ENCODE results near the gene SEPTIN2.
"Not testable (repeated sequence)": the region's sequence is repeated elsewhere in the genome, so short reads cannot be mapped to it uniquely, and the experiment has no call there.

Gene SEPTIN2

DNA sequence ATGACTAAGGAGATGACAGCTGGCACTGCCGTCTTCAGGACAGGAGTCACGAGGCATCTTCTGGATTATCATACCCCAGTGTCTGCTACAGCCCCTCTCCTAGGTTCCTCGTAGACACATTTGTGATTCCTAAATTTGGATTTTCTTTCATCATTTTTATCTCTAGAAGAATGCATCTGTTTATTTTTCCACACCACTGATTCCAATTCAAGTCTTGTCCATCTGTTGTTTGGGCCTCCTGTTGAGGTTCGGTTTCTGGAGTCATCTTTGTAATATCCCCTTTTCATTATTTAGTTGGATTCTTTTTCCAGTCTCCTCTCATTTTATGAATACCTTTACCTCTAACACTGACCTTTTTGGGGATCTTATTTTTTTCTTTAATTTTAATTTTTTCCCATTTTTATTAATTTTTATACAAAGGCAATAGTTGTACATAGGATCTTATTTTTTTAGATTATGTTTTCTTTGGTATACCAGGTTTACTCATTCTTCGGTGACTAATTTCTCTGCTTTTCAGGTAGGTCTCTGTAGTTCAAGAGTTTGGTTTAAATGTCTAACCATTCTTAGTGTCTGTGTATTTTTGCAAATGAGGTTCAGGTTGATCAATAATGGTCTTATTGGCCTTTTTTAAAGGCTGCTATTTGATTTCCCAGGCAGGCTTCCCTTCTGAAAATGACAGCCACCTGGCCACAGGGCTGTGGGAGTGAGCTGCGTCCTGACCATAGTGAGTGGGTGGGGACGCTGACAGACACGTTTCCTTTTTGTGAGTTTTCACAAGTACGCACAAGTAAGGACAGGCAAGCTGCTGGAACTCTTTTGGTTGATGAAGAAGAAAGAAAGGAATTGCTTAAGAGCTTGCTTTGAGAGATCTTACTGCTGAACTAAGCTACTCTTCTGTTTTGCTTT, 74.8 kb downstream of the SEPTIN2 start:
- no peak for DNase-seq

GRCh38 chr2:241391892-241392665, 76.4 kb downstream of the SEPTIN2 start:
- DNase-seq, result no peak

DNA sequence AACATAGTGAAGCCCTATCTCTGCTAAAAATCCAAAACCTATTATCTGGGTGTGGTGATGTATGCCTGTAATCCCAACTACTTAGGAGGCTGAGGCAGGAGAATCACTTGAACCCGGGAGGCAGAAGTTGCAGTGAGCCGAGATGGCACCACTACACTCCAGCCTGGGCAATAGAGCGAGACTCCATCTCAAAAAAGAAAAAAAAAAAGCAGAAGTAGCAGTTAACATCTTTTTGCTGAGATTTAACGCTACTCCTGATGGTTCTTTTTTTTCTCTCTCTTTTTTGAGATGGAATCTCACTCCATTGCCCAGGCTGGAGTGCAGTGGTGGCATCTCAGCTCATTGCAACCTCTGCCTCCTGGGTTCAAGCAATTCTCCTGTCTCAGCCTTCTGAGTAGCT, 77.0 kb downstream of the SEPTIN2 start:
- not testable (repeated sequence) for DNase-seq

DNA sequence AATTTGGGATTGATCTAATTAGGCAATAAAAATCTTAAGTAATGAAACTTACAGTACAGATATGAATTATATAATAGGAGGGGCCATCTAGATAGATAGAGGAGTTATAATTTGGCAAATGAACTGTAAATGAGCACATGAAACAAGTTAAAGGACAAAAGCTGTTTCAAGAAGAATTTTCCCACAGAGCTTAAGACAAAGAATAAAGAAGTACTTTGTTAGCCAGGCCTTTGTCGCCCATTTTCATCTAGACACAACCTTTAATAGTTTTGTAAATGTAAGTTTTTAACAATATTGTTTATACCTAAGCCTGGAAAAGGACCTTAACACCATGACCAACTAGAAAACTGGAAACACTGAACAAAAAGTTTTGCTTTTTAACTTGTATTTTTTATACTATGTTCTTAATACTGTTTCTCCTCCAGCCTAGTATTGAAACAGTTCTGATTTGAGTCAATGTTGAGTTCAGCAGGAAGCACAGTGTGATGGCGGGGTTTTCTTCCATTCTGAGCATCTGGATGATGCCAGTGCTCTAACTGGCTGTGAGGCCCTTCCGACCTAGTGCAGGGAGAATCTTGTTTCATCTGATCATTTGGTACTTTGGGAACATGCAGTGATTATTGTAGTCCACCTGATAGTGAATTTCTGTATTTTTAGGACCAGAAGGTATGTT, 77.9 kb downstream of the SEPTIN2 start:
- no peak for DNase-seq

- DNase-seq, result not testable (repeated sequence)
Observed at GRCh38 chr2:241396809-241397208, 81.1 kb downstream of the SEPTIN2 start.

DNA sequence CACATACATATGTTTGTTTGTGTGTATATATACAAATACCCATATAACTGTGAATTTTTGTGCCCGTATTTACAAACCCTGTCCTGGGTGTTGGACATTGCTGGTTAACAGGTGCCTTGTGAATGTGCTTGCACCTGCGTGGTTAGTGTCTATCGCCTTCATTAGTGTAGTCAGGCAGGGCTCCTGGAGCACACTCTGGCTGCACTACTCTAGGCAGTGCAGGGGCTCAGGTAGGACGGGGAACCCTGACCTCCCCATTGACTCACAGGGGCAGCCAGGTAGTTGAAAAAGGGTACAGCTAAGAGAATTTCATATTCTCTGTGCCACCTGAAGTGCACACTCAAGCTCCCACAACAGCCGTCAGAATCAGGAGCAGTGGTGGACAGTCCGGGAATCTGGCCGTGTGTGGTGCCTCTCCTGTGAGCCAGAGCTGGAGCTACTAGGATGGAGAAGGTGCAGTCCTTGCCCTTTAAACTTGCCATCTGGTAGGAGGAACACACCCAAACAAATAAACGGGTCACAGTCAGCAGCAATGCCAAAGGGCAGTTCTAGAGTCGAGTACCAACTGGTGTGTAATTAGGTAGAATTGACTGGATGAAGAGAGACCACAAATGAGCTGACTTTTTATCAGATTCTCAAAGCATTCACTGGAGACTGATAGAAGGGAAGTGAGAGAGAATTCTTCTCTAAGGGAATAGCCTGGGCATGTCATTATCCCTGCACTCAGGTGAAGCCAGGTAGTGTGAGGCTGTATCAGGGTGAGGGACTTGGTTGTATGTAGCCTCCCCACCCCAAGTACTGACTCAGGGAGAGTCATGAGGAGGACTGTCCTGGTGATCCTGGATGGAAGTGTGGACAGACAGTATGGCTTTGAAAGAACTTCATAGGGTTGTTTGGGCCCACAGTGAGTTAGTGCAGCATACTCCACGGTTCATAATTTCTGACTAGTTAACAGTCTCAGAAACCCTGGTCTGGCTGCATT, 84.5 kb downstream of the SEPTIN2 start:
- DNase-seq, result no peak
